ENCODE results near the gene TNS4.

TNS4 gene

DNA sequence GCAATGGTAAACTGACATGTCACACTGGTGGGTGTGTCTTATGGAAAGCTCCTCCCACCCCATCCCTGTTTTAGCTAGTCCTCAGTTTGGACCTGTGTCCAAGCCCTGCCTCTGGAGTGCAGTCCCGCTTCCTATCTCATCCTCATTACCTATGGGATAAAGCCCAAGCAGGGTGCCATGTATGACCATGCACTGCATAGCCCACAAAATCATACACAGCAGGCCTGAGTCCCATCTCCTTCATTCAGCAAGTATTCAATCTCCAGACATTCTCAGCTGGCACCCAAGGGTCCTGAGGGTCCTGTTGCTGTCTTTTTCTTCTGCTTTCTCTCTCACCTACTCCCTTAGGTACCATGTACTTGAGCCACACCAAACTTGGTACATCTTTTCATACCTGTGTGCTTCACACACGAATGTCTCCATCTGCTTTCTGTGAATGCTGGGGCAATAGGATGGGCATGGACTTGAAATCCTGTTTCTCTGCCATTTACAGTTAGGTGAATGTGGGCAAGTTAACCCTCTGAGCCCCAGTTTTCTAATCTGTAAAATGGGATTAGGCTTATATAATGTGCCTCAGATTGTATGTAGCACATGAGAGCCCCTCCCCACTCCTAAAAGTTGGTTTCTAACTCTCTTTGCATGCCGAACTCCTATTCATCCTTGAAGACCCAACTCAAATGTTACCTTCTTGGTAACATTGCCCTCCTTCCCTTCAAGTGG lies 28.5 kb downstream of the TNS4 start:
- no peak for DNase-seq (ENCODE audit: low read depth)

GRCh38 chr17:40471846-40472732 lies 29.3 kb downstream of the TNS4 start:
- DNase-seq (ENCODE audit: low read depth) = no peak

- DNase-seq (ENCODE audit: low read depth) = no peak
Observed at GRCh38 chr17:40470932-40471828, 30.2 kb downstream of the TNS4 start.

- DNase-seq (ENCODE audit: low read depth) = no peak
Observed at GRCh38 chr17:40469805-40470675, 31.4 kb downstream of the TNS4 start.

DNA sequence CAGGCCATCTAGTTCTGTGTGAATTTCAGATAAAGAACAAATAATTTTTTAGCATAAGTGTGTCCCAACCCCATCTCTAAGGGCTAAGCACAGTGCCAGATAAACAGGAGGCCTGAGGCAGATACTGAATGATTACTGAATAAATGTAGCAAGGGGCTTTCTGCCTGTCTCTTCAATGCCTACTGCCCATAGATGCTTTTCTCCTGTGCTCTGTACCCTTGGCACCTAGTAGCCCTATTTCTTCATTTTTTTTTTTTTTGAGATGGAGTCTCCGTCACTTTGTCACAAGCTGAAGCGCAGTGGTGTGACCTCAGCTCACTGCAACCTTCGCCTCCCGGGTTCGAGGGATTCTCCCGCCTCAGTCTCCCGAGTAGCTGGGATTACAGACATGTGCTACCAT lies 32.9 kb downstream of the TNS4 start:
- no peak for DNase-seq (ENCODE audit: low read depth)

DNA sequence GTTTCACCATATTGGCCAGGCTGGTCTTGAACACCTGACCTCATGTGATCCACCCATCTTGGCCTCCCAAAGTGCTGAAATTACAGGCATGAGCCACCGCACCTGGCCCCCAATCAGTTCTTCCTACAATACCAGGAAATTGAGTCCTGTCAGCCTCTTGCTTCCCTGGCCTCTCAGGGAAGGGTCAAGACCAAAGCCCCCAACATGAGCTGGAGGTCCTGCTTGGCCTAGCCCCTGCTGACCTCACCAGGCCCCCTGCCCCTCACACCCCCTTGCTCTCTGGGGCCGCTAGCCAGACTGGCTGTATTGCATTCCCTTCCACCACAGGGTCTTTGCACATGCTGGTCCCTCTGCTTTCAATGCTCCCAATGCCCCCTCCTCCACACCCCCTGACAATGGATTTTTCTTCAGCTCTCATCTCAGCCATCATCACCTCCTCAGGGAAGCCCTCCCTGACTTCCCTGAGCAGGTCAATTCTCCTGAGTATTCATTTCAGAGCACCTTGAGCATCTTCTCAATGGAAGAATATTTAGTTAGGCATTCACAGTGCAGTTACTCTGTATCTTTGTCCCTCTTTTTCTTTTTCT lies 34.0 kb downstream of the TNS4 start:
- DNase-seq (ENCODE audit: low read depth) = no peak

GRCh38 chr17:40466298-40466971 lies 35.0 kb downstream of the TNS4 start:
- DNase-seq (ENCODE audit: low read depth) = no peak

- no peak for DNase-seq (ENCODE audit: low read depth)
Observed at GRCh38 chr17:40464392-40464855, 37.0 kb downstream of the TNS4 start.

- no peak for DNase-seq (ENCODE audit: low read depth)
Observed at GRCh38 chr17:40463122-40463550, 38.3 kb downstream of the TNS4 start.

DNA sequence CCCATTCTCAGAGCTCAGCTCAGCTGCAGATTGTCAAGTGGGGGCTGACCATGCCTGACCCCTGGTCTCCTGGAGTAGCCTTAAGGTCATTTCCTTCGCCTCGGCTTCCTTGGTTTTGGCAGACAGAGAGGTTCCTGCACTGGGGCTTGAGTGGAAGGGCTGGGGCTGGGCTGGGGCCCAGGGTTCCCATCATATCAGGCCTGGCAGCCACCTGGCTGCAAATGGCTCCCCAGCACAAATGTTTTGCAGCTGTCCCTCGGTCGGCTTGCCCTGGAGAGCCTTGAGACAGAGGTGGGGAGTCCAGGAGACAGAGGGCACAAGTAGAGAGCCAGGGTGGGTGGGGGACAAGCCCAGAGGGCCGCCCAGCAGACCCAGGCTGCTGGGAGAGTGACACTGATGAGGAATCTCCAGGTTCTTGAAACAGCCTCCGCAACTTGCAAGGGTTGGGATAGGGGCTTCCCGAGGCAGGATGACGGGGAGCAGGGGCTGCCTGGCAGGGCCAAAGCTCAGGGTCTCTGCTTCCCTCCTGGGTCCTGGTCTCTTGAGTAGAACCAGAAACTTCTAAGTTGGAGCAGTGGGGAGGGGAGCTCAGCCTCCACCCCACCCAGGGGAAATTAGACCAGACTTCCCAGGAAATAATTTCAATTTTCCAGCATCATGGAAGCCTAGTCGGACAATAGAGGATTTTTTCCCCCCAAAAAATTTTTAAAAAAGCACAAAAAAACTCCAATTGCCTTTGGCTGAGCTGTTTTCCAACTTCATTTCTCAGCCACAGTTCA lies 38.9 kb downstream of the TNS4 start:
- no peak for DNase-seq (ENCODE audit: low read depth)

- DNase-seq (ENCODE audit: low read depth) = no peak
Observed at GRCh38 chr17:40461732-40462342, 39.6 kb downstream of the TNS4 start.

DNA sequence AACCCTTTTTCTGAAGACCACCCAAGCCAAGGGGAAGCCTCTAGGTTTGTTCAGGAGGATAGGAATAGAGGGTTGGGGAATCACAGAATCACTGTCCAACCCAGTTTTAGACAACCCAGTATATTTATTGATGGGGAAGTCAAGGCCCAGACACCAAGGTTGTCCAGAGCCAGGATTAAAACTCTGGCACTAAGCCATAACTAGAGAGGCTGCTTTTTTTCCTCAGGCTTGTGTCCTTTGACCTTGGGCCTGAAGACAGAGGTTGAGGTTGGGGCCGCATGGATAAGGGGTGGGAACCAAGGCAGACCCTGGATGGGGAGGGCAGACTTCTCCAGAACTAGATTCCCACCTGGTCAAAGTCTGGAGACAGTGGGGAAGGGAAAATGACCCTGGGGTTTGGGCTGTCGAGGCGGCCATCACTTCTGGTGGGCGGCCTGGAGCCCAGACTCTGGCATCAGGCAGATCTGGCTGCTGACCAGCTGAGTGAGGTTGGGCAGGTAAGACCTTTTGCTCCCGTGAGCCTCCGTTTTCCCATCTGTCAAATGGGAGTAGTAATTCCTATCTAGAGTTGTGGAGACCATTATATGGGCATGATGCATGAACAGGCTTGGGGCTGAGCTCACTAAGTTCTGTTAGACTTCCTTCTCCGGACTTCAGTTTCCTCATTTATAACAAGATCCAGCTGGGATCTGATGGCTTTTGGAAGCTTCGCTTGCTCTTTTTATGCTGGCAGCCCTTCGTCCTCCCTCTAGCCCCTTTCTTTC lies 40.3 kb downstream of the TNS4 start:
- DNase-seq (ENCODE audit: low read depth) = no peak

- no peak for DNase-seq (ENCODE audit: low read depth)
Observed at GRCh38 chr17:40460604-40460967, 40.8 kb downstream of the TNS4 start.

GRCh38 chr17:40459636-40460603 lies 41.5 kb downstream of the TNS4 start:
- no peak for DNase-seq (ENCODE audit: low read depth)

- no peak for DNase-seq (ENCODE audit: low read depth)
Observed at GRCh38 chr17:40458851-40459482, 42.5 kb downstream of the TNS4 start.

- DNase-seq (ENCODE audit: low read depth) = peak; percentile 64
Observed at GRCh38 chr17:40457964-40458791, 43.2 kb downstream of the TNS4 start.

All from HS-27A (cell line).